ENCODE results near the gene CAPN9.
"Not testable (repeated sequence)": the region's sequence is repeated elsewhere in the genome, so short reads cannot be mapped to it uniquely, and the experiment has no call there.

The CAPN9 gene, protein sequence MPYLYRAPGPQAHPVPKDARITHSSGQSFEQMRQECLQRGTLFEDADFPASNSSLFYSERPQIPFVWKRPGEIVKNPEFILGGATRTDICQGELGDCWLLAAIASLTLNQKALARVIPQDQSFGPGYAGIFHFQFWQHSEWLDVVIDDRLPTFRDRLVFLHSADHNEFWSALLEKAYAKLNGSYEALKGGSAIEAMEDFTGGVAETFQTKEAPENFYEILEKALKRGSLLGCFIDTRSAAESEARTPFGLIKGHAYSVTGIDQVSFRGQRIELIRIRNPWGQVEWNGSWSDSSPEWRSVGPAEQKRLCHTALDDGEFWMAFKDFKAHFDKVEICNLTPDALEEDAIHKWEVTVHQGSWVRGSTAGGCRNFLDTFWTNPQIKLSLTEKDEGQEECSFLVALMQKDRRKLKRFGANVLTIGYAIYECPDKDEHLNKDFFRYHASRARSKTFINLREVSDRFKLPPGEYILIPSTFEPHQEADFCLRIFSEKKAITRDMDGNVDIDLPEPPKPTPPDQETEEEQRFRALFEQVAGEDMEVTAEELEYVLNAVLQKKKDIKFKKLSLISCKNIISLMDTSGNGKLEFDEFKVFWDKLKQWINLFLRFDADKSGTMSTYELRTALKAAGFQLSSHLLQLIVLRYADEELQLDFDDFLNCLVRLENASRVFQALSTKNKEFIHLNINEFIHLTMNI

DNA sequence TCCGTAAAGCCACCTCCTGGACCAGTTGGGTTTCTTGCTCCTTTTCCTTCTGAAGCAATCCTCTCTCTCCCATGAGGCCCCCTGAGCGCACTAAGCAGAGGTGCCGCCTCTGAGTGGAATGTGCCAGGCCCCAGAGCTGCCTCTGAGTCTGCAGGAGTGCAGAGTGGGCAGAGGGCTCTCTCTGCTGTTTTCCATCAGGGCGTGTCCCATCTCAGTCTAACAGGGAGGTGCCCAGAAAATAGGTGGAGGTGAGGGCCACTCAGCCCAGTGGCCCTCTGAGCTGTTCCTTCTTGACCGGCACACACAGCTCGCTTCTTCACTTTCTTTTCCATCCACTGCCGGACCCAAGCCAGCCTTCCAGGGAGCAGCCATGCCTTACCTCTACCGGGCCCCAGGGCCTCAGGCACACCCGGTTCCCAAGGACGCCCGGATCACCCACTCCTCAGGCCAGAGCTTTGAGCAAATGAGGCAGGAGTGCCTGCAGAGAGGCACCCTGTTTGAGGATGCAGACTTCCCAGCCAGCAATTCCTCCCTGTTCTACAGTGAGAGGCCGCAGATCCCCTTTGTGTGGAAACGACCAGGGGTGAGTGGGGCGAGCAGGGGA is at the start of gene CAPN9:
Gene CAPN9, plus strand, starts transcription at position 262 of the 604 bp plus-strand sequence. Its CDS starts 109 bp downstream, at position 371.
- TF ChIP-seq, protein P1, sequence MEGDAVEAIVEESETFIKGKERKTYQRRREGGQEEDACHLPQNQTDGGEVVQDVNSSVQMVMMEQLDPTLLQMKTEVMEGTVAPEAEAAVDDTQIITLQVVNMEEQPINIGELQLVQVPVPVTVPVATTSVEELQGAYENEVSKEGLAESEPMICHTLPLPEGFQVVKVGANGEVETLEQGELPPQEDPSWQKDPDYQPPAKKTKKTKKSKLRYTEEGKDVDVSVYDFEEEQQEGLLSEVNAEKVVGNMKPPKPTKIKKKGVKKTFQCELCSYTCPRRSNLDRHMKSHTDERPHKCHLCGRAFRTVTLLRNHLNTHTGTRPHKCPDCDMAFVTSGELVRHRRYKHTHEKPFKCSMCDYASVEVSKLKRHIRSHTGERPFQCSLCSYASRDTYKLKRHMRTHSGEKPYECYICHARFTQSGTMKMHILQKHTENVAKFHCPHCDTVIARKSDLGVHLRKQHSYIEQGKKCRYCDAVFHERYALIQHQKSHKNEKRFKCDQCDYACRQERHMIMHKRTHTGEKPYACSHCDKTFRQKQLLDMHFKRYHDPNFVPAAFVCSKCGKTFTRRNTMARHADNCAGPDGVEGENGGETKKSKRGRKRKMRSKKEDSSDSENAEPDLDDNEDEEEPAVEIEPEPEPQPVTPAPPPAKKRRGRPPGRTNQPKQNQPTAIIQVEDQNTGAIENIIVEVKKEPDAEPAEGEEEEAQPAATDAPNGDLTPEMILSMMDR (conservative IDR thresholded peaks at IDR 0.05; ENCODE audit: control insufficient read depth, insufficient read depth, low read depth, low read length) = no peak
- DNase-seq (ENCODE audit: low read depth) = no peak
- H3K4me3 ChIP-seq (ENCODE audit: control insufficient read depth, low read depth, low read length) = no peak within 1 kb of the TSS

DNA sequence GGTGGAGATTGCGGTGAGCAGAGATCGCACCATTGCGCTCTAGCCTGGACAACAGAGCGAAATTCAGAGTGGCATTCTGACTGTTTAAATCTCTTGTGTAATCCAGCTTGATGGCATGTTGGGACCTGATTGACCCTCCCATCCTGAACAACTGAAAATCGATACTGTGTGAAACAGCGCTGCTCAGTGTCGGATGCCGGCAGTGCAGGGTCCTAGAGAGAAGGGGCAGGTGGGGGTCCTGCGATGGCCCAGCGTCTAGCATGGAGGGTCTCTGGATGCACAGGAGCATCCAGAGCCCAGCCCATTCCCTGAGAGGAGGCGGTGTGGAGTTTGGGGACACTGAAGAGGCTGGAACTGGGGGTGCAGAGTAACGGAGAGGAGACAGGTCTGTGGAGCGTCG is 49.1 kb upstream of the CAPN9 start:
- H3K4me3 ChIP-seq (ENCODE audit: control insufficient read depth, low read depth, low read length) = no peak overlapping the region
- DNase-seq (ENCODE audit: low read depth) = no peak
- TF ChIP-seq, protein P1 (conservative IDR thresholded peaks at IDR 0.05; ENCODE audit: control insufficient read depth, insufficient read depth, low read depth, low read length) = no peak

DNA sequence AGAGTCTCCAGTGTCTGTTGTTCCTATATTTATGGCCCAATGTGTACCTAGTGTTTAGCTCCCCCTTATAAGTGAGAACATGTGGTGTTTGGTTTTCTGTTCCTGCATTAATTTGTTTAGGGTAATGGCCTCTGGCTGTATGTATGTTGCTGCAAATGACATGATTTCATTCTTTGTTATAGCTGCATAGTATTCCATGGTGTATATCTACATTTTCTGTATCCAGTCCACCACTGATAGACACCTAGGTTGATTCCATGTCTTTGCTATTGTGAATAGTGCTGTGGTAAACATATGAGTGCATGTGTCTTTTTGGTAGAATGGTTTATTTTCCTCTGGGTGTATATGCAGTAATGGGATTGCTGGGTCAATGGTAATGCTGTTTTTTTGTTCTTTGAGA is 48.2 kb upstream of the CAPN9 start:
- not testable (repeated sequence) for DNase-seq (ENCODE audit: low read depth); H3K4me3 ChIP-seq (ENCODE audit: control insufficient read depth, low read depth, low read length)

DNA sequence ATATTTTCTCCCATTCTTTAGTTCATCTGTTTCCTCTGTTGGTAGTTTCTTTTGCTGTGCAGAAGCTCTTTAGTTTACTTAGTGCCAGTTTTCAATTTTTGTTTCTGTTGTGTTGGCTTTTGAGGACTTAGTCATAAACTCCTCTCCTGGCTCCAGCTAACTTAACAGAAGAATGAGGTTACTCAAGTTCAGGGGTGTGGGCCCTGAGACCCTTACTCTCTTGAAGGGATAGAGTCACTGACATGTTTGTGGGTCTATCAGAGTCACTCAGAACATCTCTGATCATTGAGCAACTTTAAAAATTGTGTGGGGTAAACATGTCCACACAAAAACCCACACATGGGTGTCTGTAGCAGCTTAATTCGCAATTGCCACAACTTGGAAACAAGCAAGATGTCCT is 47.5 kb upstream of the CAPN9 start:
- TF ChIP-seq, protein P1 (conservative IDR thresholded peaks at IDR 0.05; ENCODE audit: control insufficient read depth, insufficient read depth, low read depth, low read length) = no peak
- H3K4me3 ChIP-seq (ENCODE audit: control insufficient read depth, low read depth, low read length) = no peak overlapping the region
- no peak for DNase-seq (ENCODE audit: low read depth)

DNA sequence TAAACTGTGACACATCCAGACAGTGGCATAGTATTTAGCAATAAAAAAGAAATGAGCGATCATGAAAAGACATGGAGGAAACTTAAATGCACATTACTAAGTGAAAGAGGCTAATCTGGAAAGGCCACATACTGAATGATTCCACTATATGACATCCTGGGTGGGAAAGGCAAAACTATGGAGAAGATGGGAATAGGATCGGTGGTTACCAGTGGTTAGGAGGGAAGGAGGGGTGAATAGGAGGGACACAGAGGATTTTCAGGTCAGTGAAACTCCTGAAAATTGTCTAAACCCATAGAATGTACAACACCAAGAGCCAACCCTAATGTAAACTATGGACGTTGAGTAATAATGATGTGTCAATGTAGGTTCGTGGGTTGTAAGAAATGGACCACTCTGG is 47.1 kb upstream of the CAPN9 start:
- TF ChIP-seq, protein P1 (conservative IDR thresholded peaks at IDR 0.05; ENCODE audit: control insufficient read depth, insufficient read depth, low read depth, low read length) = no peak
- no peak for DNase-seq (ENCODE audit: low read depth)
- H3K4me3 ChIP-seq (ENCODE audit: control insufficient read depth, low read depth, low read length) = no peak overlapping the region

DNA sequence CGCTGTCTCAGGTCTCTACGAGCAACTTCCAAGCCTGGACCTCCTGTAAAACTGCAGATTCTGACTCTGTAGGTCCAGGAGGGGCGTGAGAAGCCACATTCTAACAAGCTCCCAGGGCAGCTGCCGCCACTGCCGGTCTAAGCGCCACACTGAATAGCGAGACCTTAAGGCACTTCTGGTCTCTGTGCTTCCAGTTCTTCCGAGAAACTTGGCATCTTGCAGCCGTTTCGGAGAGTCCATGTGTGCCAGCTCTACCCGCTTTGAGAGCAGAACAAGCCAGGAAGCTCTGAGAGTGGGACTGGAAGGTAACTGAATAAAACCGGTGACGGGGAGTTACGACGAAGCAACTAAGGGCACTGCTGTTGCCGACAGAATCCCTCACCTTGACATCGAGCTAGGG is 45.8 kb upstream of the CAPN9 start:
- no peak for DNase-seq (ENCODE audit: low read depth)
- no peak overlapping the region for H3K4me3 ChIP-seq (ENCODE audit: control insufficient read depth, low read depth, low read length)
- TF ChIP-seq, protein P1 (conservative IDR thresholded peaks at IDR 0.05; ENCODE audit: control insufficient read depth, insufficient read depth, low read depth, low read length) = no peak
